ENCODE results near the gene PDZD11. TPM values are rescaled to one million over a fixed set of nuclear protein-coding genes. Genes with fewer than 3 reads are reported as not detected.
A peak's percentile ranks its signal among the peaks of the same experiment; 100 is the strongest.

The PDZD11 gene
- total and polyA plus RNA-seq, 9 of the 15 experiments (the other 6 are each of a cell fraction or from before 2014, with no cell fraction given) = 21.9 to 109 (median 36.4) TPM

- TF ChIP-seq ZBTB11 (CRISPR knock-in tag; IDR thresholded peaks at IDR 0.05) (peak in 2 of 3 experiments; percentile 69 to 92; a peak in 4 of 6 replicates), NRF1 (conservative IDR thresholded peaks at IDR 0.05 in 1 of 2, IDR thresholded peaks at IDR 0.05 in 1 of 2) (peak; percentile 95 to 96), SMAD4 (CRISPR knock-in tag; conservative IDR thresholded peaks at IDR 0.05) (0 out of 2 replicates have a peak, but pooled peaks have one; percentile 22), GABPB1 (CRISPR knock-in tag; IDR thresholded peaks at IDR 0.05) (peak; percentile 69; the same call in 1 of the 2 replicates), SMARCA4 (IDR thresholded peaks at IDR 0.05) (0 out of 2 replicates have a peak, but pooled peaks have one; percentile 28), EP400 (IDR thresholded peaks at IDR 0.05) (peak; percentile 91), CREB1 (IDR thresholded peaks at IDR 0.05) (no peak), CREB1 (CRISPR knock-in tag; IDR thresholded peaks at IDR 0.05) (0 out of 2 replicates have a peak, but pooled peaks have one; percentile 38), MEIS2 (IDR thresholded peaks at IDR 0.05; ENCODE audit: partially characterized antibody) (peak; percentile 73), C11orf30 (IDR thresholded peaks at IDR 0.05; ENCODE audit: low read depth) (peak; percentile 58; the same call in 1 of the 2 replicates), ZNF699 (CRISPR knock-in tag; IDR thresholded peaks at IDR 0.05; ENCODE audit: insufficient replicate concordance) (no peak), SUPT5H (IDR thresholded peaks at IDR 0.05) (peak; percentile 83), ATF4 (CRISPR knock-in tag; IDR thresholded peaks at IDR 0.05) (no peak), SAP30 (IDR thresholded peaks at IDR 0.05; ENCODE audit: borderline replicate concordance, insufficient read depth, low read depth, low read length, poor library complexity, severe bottlenecking) (peak; percentile 90), ZNF23 (CRISPR knock-in tag; IDR thresholded peaks at IDR 0.05) (no peak), CREM (IDR thresholded peaks at IDR 0.05; ENCODE audit: low read depth) (peak; percentile 60), PHF21A (IDR thresholded peaks at IDR 0.05; ENCODE audit: borderline replicate concordance, low read depth) (peak; percentile 4; the same call in 1 of the 2 replicates), HIVEP1 (CRISPR knock-in tag; IDR thresholded peaks at IDR 0.05) (no peak), FOXJ3 (CRISPR knock-in tag; IDR thresholded peaks at IDR 0.05) (no peak), YY1 (IDR thresholded peaks at IDR 0.05; ENCODE audit: borderline replicate concordance in 1 of 3, control insufficient read depth in 1 of 3, extremely low read depth in 1 of 3, insufficient read depth in 3 of 3, insufficient read length in 1 of 3, insufficient replicate concordance in 2 of 3, low read depth in 1 of 3, low read length in 2 of 3) (peak in 1 of 3 experiments; percentile 31), SIN3A (IDR thresholded peaks at IDR 0.05; ENCODE audit: borderline replicate concordance in 2 of 2, control insufficient read depth in 1 of 2, low read depth in 2 of 2, low read length in 2 of 2) (peak; percentile 30 to 87; a peak in 2 of 4 replicates), KDM5B (IDR thresholded peaks at IDR 0.05; ENCODE audit: insufficient replicate concordance, low read depth, low read length) (peak; percentile 83)
Observed at GRCh38 chrX:70289793-70290770, at the start of gene PDZD11, which contains the start of gene KIF4A (continued).
